ENCODE data around the gene ABHD12B. TPM values are rescaled to one million over a fixed set of nuclear protein-coding genes. Genes with fewer than 3 reads are reported as not detected.

The ABHD12B gene
- total and polyA plus RNA-seq, 2 of the 13 experiments (the other 11 are each of a cell fraction or from before 2014, with no cell fraction given), result not detected

- no peak for TF ChIP-seq CSRNP1 (CRISPR knock-in tag; IDR thresholded peaks at IDR 0.05)
- no peak for TF ChIP-seq MTA3 (CRISPR knock-in tag; IDR thresholded peaks at IDR 0.05)
- TF ChIP-seq SIN3B (IDR thresholded peaks at IDR 0.05; ENCODE audit: low read length), result no peak
- TF ChIP-seq TEAD3 (CRISPR knock-in tag; optimal IDR thresholded peaks at IDR 0.05; ENCODE audit: borderline replicate concordance), result no peak
- TF ChIP-seq ASH2L (IDR thresholded peaks at IDR 0.05; ENCODE audit: insufficient read length, low read depth, low read length), result peak; percentile 33
- no peak for TF ChIP-seq ZNF253 (CRISPR knock-in tag; IDR thresholded peaks at IDR 0.05; ENCODE audit: borderline replicate concordance)
- TF ChIP-seq ZNF615 (CRISPR knock-in tag; IDR thresholded peaks at IDR 0.05; ENCODE audit: borderline replicate concordance), result no peak
- TF ChIP-seq ZNF841 (CRISPR knock-in tag; IDR thresholded peaks at IDR 0.05; ENCODE audit: borderline replicate concordance), result no peak
- no peak for TF ChIP-seq PHF5A (CRISPR knock-in tag; IDR thresholded peaks at IDR 0.05; ENCODE audit: low read depth, unreplicated experiment)
- no peak for TF ChIP-seq DNMT1 (CRISPR knock-in tag; IDR thresholded peaks at IDR 0.05)
- 0 out of 2 replicates have a peak, but pooled peaks have one; percentile 53 for TF ChIP-seq SPEN (CRISPR knock-in tag; IDR thresholded peaks at IDR 0.05; ENCODE audit: low read depth)
- TF ChIP-seq GMEB1 (CRISPR knock-in tag; IDR thresholded peaks at IDR 0.05; ENCODE audit: borderline replicate concordance), result no peak
- TF ChIP-seq ZNF121 (CRISPR knock-in tag; IDR thresholded peaks at IDR 0.05), result peak; percentile 94
- TF ChIP-seq FOXO1 (CRISPR knock-in tag; IDR thresholded peaks at IDR 0.05), result peak; percentile 68; the same call in 1 of the 2 replicates
- peak; percentile 94 for TF ChIP-seq ARID5B (CRISPR knock-in tag; IDR thresholded peaks at IDR 0.05)
- TF ChIP-seq ZNF704 (CRISPR knock-in tag; IDR thresholded peaks at IDR 0.05; ENCODE audit: borderline replicate concordance), result no peak
- TF ChIP-seq SMAD9 (CRISPR knock-in tag; IDR thresholded peaks at IDR 0.05), result no peak
- no peak for TF ChIP-seq HMGA1 (CRISPR knock-in tag; conservative IDR thresholded peaks at IDR 0.05)
- TF ChIP-seq PAX8 (CRISPR knock-in tag; IDR thresholded peaks at IDR 0.05; ENCODE audit: borderline replicate concordance), result no peak
- no peak for TF ChIP-seq ZNF781 (CRISPR knock-in tag; IDR thresholded peaks at IDR 0.05; ENCODE audit: borderline replicate concordance, not compliant biosample characterization)
- peak; percentile 24 for TF ChIP-seq SAP130 (CRISPR knock-in tag; IDR thresholded peaks at IDR 0.05; ENCODE audit: low read depth)
These were observed 37.0 kb upstream of the ABHD12B start (continued) for GRCh38 chr14:50834802-50835276.
